HCT116 (cell line): Measurements from ENCODE around the gene AGAP1.

ENCODE experiments used
- CTCF ChIP-seq, 3 experiments: fragments of 200-600 bp in 1 of 3; sonication (generic) in 1 of 3; IDR thresholded peaks in 2 of 3; conservative IDR thresholded peaks in 1 of 3; 2 replicates each; pipeline ENCODE4 v1.5.1; 2012 to 2017; ENCODE audit warnings: low read depth in 2 of 3, low read length in 2 of 3, antibody characterized with exemption in 1 of 3, borderline replicate concordance in 1 of 3, control low read depth in 1 of 3, mild to moderate bottlenecking in 1 of 3, mixed read lengths in 1 of 3, mixed run types in 1 of 3, moderate library complexity in 1 of 3; ENCODE audit not compliant: insufficient read depth in 1 of 3
- EZH2 ChIP-seq: fragments of 200-600 bp; sonication (generic); IDR thresholded peaks from 2 replicates; pipeline ENCODE4 v1.6.1; 2017; ENCODE audit warnings: antibody characterized with exemption, mixed run types
- EZH2phosphoT487 ChIP-seq: fragments of 200-600 bp; IDR thresholded peaks from 2 replicates; pipeline ENCODE4 v1.6.1; 2018; ENCODE audit warnings: antibody characterized with exemption, borderline replicate concordance
- JUND ChIP-seq: IDR thresholded peaks from 2 replicates; pipeline ENCODE4 v1.6.1; 2012
- POLR2A ChIP-seq: IDR thresholded peaks from 2 replicates; pipeline ENCODE4 v1.7.0; 2011; ENCODE audit warnings: borderline replicate concordance; ENCODE audit not compliant: insufficient read depth, insufficient read length; ENCODE audit errors: extremely low read depth
- POLR2AphosphoS5 ChIP-seq: IDR thresholded peaks from 2 replicates; pipeline ENCODE4 v1.6.1; 2011; ENCODE audit warnings: mild to moderate bottlenecking, low read depth, low read length, moderate library complexity
- ZBTB33 ChIP-seq: IDR thresholded peaks from 2 replicates; pipeline ENCODE4 v1.6.1; 2011; ENCODE audit warnings: mild to moderate bottlenecking, low read length, moderate library complexity; ENCODE audit not compliant: insufficient replicate concordance; ENCODE audit errors: extremely low read depth

GRCh38 chr2:235666213-235666781 is 172.5 kb downstream of the AGAP1 start:
- no peak for TF ChIP-seq CTCF (IDR thresholded peaks at IDR 0.05 in 2 of 3, conservative IDR thresholded peaks at IDR 0.05 in 1 of 3; ENCODE audit: borderline replicate concordance in 1 of 3, insufficient read depth in 1 of 3, low read depth in 2 of 3, low read length in 2 of 3)
- no peak for TF ChIP-seq POLR2AphosphoS5
- no peak for TF ChIP-seq POLR2A
- peak; percentile 76 for TF ChIP-seq JUND
- no peak for TF ChIP-seq EZH2phosphoT487
- no peak for TF ChIP-seq EZH2
- TF ChIP-seq ZBTB33: no peak
